Cerebellar cortex (tissue), 1 donor: ENCODE data around the gene SPANXB1.
"Not testable (repeated sequence)": the region's sequence is repeated elsewhere in the genome, so short reads cannot be mapped to it uniquely, and the experiment has no call there.

Source experiments
- DNase-seq: peaks from one replicate; pipeline ENCODE4 v3.0.0-alpha.2; 2015; ENCODE audit warnings: low spot score

The SPANXB1 gene

DNA sequence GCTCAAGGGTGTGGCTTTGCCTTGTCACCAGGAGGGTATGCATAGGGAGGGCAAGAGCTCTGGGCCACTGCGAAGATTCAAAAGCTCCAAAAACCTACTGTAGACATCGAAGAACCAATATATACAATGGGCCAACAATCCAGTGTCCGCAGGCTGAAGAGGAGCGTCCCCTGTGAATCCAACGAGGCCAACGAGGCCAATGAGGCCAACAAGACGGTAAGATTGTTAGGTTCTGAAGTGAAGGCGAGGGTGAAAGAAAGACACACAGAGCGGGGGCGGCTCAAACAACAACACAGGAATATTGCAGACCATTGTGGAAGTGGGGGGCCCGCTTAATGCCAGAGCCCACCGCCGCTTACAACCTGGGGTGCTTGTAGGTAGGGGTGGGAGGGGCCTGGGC is at the start of gene SPANXB1:
Gene SPANXB1, plus strand, starts transcription at position 27 of the 400 bp plus-strand sequence. Its CDS starts 100 bp downstream, at position 127.
- not testable (repeated sequence) for DNase-seq

DNA sequence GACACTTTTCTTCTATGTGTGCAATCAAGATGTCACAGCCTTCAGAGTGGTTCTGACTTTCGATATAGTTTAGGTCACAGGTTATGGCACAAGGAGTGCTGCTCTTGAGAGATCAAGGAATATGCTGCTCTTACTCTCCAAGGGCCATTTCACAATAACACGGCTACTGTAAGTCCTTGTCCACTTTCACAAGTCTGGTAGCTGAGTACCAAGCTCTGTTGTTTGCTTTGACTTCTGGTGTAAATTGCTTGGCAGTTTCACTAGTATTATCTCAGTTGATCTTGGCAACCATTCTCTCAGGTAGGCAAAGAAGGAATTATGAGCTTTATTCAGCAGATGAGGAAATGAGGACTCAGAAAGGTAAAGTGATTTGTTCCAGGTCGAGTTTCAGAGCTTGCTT is 35.4 kb upstream of the SPANXB1 start:
- DNase-seq = no peak

DNA sequence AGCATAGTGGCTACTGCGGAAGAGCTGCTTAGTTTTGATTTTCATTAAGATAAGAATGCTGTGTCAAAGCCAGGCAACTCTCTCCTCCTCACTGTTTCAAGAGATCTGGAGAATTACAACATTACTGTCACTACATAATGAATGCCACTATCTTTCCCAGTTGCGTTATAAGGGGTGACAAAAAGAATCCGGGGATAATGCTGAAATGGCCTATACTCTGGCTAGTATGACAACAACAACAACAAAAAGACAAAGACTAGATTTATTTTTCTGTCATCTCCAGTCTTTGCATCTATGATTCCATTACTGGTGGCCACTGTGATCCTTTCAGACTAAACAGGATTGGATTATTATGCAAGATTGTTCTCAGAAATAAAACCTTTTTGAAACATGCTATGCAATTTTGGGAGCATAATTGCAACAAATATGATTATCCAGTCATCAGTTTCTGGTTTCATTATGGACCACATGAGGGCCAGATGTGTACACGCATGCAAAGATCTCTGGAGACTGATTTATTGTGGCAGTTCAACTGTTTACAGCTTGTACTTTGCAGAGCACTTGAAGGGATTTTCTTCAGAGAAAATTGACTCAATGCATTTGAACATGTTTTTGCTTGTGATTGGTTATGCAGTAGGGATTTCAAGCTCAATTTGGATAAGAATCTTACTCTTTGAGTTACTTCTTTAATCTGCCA is 31.1 kb upstream of the SPANXB1 start:
- DNase-seq = no peak

- DNase-seq = no peak
Observed at GRCh38 chrX:140975472-140975871, 26.9 kb upstream of the SPANXB1 start.

- DNase-seq = no peak
Observed at GRCh38 chrX:140980271-140980670, 22.1 kb upstream of the SPANXB1 start.

DNA sequence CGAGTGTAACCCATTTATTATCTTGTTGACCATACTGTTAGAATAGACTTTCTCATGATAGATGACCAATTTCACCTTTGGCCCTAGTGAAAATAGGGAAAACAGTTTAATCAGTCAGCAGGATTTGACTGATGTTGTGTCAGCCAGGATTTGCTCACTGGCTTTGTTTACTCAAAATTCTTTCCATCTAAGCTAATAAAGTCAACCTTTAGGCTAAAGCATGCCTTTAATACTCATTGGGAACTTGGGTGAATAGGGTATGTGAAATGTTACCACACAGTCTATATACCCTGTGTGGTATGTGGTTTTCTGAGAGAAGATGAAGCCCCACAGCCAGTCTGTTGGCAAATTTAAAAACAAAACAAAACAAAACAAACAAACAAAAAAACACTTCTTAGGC is 18.7 kb upstream of the SPANXB1 start:
- no peak for DNase-seq

DNA sequence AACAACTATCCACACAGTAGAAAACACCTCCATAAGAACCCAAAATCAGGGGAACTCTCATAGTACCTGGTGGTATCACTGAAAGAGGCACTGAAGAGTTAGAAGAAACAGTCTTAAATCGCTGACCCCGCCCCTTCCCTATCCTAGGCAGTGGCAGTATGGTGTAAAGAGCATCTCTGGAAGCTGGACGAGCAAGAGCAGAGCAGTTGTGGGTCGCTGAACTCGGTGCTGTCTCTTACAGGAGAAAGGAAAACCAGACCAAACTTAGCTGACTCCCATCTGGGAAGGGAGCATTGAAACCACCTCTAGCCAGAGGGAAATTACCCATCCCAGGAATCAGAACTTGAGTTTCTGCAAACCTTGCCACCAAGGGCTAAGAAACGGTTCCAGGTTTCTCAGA is 2.8 kb downstream of the SPANXB1 start:
- DNase-seq = not testable (repeated sequence)

GRCh38 chrX:141044246-141044645 is 41.9 kb downstream of the SPANXB1 start:
- not testable (repeated sequence) for DNase-seq

DNA sequence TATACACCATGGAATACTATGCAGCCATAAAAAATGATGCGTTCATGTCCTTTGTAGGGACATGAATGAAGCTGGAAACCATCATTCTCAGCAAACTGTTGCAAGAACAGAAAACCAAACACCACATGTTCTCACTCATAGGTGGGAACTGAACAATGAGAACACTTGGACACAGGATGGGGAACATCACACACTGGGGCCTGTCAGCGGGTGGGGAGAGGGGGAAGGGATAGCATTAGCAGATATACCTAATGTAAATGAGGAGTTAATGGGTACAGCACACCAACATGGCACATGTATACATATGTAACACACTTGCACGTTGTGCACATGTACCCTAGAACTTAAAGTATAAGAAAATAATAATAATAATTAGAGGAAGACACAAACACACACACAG is 47.5 kb downstream of the SPANXB1 start:
- DNase-seq = not testable (repeated sequence)

- not testable (repeated sequence) for DNase-seq
Observed at GRCh38 chrX:141052098-141052497, 49.7 kb downstream of the SPANXB1 start.
